Activated CD4-positive, alpha-beta T cell treated with anti-CD3 and anti-CD28 coated beads, Interleukin-2, amount 50 U/mL, for 24 hours (primary cell): ENCODE results near the gene HYLS1.

ENCODE experiments used
- DNase-seq, 2 donors: peaks; one replicate each; pipeline ENCODE4 v3.0.0-alpha.2; 2020; ENCODE audit warnings: low read depth in 1 of 2, low spot score in 1 of 2

HYLS1 gene

DNA sequence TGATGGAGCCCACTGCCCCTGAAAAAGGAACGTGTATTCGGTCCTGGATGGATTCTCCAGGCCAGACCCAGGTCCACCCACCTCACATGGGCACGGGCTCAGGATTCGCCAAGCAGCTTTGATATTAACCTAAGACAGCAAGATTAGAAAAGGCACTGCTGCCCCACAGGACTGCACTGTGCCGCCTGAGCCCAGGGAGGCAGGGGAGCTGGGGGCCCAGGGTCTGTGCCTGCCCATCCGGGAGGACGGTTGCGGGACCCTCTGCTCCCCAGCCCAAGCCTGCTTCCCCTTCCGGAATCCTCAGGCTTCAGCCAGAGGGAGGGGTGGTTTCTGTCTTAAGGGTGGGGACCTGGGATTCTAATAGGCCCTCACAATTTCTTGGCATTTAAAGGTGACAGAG is 44.8 kb downstream of the HYLS1 start:
- no peak for DNase-seq

DNA sequence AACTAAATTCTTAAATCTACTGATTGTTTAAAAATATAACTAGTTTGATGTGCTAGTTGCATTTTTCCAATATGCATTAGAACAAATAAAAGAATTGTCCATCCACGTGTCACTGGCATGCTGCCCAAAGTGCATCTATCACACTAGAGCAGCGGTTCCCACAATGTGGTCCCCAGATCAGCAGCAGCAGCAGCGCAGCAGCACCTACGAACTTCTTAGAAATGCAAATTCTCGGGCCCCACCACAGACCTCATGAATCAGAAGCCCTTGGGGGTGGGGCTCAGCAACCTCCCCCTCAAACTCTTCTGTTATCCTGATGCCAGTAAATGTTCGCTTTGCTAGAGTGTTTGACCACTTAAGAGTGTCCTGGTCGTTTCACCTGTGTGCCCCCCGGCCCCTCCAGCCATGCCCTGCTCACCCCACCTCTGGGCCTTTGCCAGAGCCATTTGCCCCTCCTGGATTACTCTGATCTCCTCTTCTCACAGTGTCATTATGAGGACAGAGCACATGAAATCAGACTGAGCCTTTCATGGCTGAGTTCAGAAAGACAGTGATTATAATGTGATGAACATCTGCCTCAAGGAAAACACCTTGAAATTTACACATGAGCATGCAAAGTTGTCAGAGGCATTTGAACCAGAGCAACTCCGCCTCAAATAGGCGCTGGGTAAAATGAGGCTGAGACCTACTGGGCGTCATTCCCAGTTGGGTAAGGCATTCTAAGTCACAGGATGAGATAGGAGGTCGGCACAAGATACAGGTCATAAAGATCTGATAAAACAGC is 45.8 kb downstream of the HYLS1 start:
- no peak for DNase-seq

DNA sequence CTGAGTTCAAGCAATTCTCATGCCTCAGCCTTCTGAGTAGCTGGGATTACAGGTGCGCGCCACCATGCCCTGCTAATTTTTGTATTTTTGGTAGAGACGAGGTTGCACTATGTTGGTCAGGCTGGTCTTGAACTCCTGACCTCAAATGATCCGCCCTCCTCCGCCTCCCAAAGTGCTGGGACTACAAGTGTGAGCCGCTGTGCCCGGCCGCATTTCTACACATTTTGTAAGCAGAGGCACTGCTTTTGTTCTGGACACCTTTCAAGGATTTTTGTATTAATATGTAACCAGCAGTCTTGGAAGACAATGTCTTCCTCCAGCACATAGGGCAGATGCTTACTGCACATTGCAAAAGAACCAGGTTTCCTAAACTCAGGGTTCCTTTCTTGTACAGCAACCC is 47.0 kb downstream of the HYLS1 start:
- DNase-seq: no peak

DNA sequence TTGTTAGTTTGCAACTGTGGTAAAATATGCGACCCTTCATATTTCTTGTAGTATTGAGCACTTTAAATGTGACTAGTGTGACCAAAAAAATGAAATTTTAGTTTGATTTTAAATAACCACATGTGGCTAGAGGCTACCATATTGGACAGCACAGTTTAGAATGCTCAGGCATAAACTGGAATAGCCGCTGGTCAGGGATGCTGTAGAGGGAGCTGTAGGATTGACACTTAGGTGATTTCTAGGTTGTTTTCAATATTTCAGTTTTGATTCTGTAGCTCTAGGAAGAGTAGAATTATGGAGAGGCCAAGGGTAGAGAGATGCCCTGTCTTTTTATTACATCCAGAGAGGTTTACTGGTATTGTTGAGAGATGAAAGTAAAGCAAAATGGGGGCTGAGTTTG is 47.6 kb downstream of the HYLS1 start:
- DNase-seq: no peak

DNA sequence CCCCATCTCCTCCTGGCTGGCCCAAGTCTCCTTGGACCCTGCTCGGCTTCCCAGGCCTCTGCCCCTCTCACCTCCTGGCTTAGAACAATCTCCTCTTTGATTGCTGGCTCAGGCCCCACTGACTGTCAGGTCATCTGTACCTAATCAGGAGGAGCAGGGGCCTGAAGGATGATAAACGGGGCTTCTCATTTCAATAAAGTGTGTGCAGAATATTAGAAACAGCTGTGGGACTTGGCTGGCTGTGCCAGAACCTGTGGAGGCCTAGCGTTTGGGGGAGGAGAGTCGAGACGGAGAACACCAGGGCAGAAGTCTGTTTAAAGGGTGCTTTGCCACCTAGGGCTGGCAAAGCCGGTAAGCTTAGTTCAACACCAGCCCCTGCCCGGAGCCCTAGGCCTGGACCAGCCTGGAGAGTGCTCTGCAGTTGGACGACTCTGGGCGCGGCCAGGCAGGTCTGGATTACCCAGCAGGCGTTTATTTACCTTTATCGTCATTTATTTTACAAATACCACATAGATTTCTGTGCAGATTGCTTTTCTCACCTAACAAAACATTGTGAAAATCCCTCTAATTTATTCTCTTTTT is 48.2 kb downstream of the HYLS1 start:
- no peak for DNase-seq

DNA sequence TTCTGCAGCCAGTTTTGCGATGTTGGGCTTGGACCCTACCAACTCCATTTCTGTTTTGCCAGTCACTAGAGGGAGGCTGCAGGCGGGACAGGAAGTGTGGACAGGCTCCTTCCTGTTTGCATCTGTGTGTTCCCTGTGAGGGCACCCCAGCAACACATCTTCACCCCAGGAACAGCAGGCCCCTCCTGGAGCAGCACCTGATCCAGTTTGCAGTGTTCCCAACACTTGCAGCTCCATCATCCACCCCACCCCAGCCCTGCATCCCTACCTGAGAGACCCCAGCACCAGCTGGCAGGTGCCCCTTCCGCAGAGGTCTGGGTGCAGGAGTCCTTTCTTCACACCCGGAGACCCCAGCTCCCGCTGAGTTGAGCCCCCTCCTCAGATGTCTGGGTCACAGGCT is 51.0 kb downstream of the HYLS1 start:
- DNase-seq: no peak

DNA sequence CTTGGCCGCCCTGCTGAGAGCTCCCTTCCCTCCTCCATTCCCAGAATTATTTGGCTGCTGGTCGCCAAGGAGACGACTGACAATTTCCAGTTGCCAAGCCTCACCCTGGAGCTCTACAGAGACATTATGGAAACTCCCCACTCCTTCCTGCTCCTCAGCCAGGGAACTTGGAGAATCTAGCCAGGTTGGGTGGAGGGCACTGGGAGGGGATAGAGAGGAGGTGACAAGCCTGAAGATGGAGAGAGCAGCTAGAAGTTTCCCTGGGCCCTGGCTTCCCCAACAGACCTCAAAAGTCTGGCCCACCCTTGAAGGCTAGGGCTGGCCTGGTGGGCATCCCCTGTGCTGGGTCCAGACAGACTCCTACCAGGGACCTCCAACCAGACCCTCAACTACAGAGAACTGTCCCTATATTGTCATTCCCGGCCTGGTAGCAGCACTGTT is 51.6 kb downstream of the HYLS1 start:
- no peak for DNase-seq

DNA sequence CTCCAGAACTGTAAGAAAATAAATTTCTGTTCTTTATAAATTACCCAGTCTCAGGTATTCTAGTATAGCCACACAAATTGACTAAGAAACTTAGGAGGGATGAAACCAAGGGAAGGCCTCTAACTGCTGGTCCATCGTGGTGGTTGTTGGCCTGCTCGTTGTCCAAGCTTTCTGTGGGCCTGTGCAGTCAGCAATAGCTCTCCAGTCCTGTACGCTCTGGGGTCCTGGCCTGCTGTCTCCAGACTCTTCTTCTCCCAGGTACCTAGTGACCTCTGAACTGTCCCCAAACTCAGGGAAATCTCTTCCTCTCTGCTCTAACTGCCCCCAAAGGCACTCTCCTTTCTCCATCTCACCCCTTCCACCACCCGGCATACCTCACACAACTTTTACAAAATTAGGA is 52.7 kb downstream of the HYLS1 start:
- DNase-seq: no peak

DNA sequence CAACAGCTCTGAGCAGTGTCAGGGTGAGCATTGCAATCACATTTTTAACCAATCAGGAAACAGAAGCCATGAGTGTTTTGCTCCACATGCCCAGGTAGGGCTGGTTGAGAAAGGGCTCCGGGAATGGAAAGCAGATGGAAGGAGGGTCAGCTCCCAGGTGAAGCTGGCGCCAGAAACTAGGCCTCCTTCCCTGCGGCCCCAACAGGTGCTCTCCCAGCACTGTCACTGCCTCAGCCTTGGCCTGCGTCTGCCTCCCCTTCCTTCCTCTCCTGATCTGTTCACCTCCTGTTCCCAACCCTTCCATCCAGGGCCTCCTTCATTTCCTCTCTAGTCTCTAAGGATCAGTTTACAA is 53.8 kb downstream of the HYLS1 start:
- no peak for DNase-seq

DNA sequence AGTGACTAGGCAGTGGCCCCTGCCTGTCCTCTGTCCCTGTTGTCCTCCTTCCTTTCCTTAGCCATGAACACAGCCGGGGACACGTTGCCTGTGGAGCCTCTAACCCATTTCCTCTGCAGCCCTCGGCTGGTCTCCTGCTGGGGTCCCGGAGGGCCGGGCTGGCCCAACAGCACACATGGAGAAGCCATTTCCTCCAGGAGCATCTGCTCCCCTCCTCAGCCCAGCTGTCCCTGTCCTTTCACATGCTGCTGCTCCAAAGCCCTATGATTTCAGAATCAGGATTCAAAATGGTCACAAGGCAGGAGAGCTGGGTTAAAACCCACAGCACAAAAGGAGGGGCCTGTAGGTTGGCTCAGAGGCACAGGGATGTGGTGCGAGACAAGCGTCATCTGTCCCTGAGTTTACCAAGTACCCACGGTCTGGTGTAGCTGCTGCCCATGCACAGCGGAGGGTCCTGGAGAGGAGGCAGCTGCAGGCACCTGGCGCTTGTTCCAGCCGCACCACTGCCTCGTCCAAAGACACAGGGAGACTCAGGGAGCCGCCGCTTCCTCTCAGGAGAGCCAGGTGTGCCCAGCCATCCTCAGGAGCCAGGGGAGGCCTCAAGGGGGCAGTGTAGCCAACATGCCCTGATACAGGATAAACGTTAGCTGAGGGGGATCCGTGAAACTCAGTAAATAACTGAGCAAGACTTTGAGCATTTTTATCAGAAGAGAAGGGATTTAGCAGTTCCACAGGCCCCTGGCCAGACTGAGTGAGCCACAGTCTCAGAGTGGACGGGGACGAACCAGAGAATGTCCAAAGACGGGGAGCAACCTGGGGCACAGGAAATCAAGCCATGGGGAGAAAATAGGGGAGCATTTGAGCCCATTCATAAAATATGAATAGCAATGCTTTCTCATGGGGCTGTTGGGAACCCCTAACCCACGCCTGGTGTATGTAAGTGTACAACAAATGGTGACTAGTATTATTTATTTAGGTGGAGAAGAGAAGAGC is 54.4 kb downstream of the HYLS1 start:
- peak in 1 of 2 donors; percentile 29 for DNase-seq

DNA sequence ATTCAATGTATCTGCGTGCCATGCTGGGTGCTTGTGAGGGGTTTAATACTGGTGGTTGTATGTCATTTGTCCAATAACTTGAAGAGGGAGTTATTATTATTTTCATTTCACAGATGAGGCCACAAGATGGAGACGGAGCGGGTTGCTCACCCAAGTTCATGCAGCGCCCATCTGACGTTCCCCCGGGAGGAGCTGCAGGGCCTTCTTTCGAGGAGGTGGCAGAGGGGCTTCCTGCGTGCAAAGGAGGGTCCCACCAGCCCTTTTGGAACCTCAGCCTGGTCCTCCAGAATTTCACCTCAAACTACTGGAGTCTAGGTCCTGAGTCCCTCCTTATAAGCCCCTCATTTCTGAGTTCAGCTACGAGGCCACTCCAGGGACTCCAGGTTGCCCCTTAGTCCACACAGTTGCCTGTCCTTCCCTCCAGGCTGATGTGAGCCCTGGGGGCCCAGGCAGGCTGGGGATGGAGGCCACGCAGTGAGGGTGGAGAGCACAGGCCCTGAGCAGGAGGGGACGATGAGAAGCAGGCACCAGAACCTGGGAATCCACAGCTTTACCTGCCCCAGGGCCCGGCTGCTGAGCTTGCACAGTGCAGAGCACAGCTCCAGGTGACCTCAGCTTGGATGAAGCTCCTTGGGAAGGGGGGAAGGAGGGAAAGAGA is 55.4 kb downstream of the HYLS1 start:
- no peak for DNase-seq

DNA sequence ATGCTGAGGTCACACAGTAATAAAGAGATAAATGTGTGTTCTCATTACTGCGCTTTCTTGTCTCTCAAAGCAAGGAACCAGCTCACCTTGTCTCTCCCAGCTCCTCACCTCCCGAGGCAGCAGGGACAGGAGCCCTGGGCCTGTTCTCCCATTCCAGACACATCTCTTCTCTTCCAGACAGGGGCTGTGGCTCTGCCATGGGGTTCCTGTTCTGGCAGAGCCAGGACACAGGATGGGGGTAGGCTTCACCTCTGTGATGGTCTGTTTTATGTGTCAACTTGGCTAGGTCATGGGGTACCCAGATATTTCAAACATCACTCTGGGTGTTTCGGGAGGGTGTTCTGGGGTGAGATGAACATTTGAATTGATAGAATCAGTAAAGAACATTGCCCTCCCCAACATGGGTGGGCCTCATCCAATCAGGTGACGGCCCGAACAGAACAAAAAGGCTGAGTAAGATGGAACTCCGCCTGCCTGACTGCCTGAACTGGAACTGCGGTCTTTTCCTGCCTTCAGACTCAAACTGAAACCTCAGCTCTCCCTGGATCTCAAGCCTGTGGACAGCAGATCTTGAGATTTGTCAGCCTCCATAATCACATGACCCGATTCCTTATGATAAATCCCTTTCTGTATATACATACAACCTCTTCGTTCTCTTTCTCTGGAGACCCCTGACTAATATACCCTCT is 56.3 kb downstream of the HYLS1 start:
- DNase-seq: no peak

DNA sequence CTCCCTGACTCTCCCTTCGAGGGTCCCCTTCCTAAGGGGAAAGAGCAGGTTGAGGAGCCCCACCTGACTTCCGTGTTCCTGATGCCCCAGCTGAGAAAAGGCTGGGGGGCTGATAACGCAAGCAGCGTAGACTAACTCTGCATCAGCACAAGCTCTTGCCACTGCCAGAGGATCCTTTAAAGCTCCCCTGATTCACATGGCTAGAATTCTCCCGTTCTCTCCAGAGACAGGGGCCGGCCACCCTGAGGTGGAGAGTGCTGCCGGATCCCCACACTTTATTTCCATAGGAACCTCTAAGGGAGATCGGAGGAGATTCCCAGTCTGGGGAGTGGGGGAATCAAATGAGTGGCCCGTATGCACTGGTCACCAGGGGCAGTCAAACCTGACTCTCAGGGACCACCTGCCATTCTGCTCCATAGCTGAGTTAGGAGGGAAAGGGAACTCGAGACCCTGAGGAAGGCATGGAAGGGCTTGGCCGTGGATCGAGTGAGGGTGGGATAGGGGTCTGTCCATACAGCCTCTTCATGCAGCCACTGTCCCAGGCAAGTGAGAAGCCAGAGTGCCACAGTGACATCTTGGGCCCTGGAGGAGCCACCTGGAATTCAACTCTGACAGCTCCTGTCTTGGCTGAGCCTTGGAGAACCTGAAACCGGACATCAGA is 57.0 kb downstream of the HYLS1 start:
- no peak for DNase-seq

DNA sequence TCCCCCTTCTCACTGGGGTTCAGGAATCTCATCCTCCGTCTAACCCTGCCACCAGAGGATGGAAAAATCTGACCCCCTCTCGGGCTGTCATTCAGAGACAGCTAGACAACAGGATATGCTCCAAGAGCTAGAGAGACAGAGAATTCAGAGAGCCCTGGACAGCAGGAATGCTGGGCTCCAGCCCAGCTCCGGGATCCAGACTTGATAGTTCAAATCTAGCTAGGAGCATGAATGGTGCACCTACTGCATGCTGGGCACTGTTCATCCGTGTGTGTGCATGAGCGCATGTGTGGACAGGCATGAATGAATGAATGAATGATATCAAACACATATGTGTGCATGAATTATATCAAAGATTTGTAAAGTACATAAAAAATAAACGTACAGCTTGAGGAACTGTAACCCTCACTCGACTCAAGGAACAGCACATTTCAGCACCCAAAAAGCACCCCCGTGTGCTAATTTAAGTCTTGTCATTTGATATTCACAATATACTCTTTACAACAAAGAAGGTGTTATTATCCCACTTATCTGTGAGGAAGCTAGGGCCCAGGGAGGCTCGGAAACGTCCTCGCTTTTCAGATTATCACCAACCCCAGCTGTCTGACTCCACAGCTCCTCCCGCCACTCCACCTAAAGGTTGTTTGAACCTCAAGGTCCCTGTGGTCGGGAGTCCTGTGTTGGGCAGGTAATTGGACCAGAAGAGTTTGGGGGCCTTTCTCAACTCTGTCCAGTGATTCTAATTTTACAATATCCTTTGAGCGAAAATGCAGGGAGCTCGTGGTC is 57.7 kb downstream of the HYLS1 start:
- no peak for DNase-seq

DNA sequence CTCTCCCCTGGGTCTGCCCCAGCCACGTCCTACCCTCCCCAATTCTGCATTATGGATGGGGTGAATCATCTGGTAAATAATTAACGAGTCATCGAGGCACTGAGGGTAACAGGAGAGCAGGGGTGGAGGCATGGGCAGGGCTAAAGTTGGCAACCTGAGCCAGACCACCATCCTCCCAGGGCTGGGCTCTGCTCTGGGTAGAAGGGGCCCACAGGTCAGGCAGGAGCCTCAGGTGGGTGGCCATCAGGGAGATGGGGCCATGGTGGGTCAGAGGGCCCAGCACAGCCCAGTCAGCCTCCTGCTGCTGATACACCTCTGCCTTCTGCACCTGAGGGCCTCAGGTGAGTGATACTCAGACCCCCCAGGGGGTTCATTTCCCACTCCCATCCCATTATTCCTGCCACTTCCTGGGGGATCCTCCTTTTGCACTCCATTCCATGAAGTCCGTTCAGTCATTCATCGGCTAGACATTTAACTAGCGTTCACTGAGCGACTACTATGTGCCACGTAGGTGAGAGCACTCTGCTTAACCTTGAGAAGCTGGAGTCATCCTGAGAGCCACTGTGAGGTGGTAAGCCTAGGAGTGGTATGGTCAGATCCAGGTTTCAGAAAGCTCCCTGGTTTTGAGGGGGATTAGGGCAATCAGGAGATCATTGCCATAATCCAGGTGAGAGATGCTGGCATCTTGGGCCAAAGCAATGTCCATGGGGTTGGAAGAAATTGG is 58.5 kb downstream of the HYLS1 start, which contains the start of gene VSIG10L2:
VSIG10L2 (plus strand) TSS at position 248 of the 724 bp plus-strand sequence; CDS start at position 260, 12 bp downstream.
- DNase-seq: no peak

DNA sequence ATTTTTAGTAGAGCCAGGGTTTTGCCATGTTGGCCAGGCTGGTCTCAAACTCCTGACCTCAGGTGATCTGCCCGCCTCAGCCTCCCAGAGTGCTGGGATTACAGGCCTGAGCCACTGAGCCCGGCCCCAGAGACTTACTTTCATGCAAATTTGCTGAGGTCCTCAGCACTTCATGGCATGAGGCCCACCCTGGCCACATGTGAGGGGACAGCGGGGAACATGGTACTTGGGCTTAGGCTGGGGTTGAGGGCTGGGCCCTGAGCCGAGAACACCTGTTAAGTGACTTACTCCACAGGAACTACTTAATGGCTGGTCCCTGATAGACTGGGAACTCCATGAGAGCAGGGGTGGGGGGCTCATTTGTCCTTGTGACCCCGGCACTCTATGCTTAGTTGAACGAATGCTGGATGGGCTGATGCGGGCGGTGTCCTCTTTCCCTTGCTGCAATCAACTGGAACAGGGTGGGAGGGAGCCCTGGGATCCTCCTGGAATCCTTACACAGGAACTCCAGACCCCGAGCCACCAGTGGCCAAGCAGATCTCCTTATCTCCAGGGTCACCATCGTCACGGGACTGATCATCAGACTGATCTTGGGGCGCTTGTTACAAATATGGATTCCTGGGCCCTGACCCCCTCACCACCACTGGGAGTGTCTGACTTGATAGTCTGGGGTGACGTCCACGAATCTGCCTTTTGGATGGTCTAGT is 59.4 kb downstream of the HYLS1 start:
- DNase-seq: no peak

DNA sequence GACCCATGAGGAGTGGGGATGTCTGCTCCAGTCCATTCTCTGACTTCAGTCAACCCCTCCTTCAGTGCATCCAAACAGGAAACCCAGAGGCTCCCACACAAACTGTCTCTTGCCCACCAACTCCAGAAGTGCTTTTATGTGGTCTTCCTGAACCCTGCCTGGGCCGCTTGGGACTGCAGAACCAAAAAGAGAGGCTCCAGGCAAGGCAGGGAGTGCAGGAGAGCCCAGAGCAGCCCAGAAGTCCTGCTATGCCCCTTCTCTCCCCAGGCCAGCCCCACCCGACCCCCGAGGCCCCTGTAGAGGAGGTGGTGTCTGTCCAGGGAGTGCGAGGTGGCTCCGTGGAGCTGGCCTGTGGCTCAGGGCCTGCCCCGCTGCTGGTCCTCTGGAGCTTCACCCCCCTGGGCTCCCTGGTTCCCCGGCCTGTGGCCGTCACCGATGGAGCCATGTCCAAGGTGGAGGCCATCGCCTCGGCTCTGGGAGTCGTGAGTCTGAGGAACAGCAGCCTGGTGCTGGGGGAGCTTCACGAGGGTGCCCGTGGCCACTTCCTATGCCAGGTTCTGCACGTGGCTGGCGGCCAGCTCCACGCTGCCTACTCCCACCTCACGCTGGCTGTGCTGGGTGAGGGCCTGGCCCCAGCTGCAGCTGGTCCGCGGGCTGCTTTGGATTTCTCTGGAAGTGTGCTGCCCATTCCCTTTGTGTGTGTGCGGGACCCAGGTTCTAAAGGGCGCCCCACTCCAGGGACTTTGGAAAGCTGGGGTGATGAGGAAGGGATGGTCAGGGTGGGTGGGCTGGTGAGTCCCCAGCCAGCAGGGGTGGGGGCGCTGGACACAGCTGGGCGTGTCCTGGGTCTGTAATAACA is 60.2 kb downstream of the HYLS1 start:
- no peak for DNase-seq
